NCI-H345 treated with DMSO at 0.1 percent for 48 hours (cell line): ENCODE data around the gene CPD.

Experiments used
- DNase-seq: peaks from one replicate; lab custom pipeline; 2025; ENCODE audit not compliant: unreplicated experiment; lab: John Stamatoyannopoulos, UW

Gene CPD

DNA sequence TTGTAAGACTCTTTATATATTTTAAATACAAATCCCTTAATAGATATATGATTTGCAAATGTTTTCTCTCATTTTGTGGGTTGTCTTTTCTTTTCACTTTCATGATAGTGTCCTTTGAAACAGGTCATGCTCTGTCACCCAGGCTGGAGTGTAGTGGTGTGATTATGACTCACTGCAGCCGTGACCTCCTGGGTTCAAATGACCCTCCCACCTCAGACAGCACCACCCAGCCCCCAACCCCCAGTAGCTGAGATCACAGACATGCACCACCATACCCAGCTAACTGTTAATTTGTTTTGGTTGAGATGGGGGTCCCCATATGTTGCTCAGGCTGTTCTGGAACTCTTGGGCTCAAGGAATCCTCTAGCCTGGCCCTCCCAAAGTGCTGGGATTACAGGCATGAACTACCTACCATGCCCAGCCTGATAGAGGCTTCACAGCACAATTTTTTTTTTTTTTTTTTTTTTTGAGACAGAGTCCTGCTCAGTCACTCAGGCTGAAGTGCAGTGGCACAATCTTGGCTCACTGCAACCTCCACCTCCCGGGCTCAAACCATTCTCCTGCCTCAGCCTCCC, 26.4 kb upstream of the CPD start:
- no peak for DNase-seq

GRCh38 chr17:30354701-30355100, 24.0 kb upstream of the CPD start:
- no peak for DNase-seq

DNA sequence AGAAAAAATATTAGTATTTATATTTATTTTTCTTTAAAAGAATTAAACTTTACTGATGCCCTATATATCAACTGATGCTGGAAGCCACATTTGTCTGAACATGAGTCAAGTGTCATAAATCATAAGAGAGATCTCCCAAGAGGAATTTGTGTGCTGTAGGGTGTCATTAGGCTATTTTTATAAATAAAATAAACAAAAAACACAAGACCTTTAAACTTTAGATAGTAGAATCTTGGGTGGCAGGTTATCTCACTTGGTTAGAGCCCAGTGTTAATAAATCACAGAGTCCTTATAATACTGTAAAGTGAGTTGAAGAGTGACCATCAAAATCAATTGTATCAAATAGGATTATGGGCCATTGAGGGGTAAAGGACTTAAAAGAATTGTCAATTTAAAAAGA, 21.3 kb upstream of the CPD start:
- no peak for DNase-seq

GRCh38 chr17:30358055-30358760, 20.5 kb upstream of the CPD start:
- no peak for DNase-seq

DNA sequence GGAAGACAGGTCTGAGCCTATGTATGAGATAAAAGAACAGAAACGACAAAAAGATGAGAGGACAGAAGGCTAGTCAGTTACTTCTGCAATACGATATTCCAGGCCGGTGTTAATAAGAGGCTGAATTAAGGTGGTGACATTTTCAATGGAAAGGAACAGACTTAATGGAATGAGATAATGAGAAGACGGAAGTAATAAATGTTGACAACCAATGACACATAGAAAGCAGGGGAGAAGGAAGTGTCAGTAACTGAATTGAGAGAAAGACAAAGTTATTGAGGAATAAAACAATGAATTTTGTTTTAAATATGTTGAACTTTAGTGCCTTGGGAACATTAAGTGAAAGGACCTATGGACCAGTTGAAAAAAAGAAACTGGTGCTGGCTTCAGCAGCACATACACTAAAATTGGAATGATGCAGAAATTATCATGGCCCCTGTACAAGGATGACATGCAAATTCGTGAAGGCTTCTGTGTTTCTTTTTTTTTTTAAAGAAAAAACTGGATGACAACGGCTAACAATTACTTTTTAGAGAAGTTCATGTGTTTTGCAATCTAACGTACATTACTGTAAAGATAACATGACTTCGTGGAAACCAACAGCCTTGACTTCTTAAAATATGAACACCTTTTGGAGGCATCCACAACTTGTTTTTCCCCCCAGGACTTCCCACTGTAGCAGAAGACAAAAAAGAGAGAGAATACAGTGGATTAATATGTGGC, 18.5 kb upstream of the CPD start:
- DNase-seq, result no peak

- DNase-seq, result no peak
Measured at GRCh38 chr17:30361766-30362279, 16.9 kb upstream of the CPD start.

GRCh38 chr17:30363715-30364202, 15.0 kb upstream of the CPD start:
- DNase-seq, result no peak

DNA sequence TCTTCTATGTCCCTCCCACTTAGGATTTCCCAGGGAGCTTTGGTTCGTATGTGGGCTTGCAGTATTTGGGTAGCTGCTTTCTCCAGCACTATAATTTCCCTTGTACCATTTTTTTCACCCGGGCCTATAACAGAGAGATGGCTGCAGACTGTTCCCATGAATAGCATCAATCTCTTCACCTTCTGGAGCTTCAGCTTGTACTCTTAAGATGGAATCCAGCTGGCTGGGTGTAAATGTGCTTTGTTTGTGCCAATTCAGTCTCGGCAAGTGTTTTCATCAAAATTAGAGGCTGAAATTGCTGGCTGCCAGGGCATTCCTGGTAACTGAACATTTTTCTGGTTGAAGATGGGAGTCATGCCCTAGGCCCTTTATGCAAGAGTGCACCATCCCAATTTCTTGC, 12.2 kb upstream of the CPD start:
- no peak for DNase-seq

DNA sequence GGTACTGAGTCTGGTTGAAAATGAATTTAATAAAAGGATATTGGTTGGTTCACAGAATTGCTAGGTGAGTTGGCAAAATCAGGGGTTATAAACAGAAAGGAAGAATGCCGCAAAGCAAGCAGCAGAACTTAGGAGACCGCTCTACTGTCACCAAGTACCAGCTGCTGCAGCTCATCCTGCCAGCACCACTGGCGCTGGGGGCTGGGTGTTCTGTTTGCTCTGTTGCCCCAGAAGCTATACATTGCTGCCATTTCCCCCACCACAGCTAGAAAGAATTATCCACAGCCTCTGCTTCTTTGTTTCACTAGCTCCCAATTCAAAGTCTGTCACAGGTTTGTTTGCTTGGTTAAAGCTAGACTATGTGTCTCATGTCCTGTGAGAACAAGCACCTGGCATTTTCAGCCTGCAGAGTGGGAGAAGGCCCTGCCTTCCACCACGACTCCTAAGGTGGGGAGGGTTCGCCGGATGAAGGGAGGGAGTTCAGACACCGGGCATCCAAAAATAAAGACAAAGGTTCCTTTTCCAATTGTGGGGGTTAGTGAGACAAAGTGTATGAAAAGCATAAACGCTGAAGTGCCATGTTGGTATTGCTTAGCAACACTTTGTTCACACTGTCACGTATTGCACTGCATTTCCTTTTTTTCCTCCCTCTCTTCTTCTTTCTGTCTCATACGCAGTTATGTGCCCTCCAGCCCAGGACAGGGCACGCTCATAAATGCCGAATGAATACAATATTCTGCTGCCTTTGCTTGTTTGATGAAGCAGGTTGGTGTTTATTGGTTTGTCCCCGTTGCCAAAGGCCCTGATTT, 9.6 kb upstream of the CPD start:
- no peak for DNase-seq

GRCh38 chr17:30369995-30370394, 8.7 kb upstream of the CPD start:
- DNase-seq, result no peak

- no peak for DNase-seq
Measured at GRCh38 chr17:30372755-30373154, 6.0 kb upstream of the CPD start.

DNA sequence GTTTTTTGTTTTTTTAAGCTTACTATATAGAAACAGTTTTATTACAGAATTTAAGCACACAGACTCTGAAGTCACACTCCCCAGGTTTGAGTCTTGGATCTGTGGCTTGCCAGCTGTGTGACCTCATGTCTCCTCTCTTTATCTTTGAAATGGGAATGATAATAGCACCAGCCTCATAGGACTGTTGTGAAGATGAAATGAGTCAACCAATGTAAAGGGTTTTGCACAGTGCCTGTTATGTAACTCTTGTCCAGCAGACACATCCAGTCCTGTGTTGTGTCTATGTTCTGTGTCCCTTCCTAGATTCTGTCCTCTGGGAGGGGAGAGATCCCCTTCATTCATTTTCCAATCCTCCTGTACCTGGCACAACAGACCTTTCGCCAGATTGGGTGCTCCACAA, 3.1 kb upstream of the CPD start:
- no peak for DNase-seq

GRCh38 chr17:30376621-30377452, 1.9 kb upstream of the CPD start:
- DNase-seq, result peak; percentile 98

DNA sequence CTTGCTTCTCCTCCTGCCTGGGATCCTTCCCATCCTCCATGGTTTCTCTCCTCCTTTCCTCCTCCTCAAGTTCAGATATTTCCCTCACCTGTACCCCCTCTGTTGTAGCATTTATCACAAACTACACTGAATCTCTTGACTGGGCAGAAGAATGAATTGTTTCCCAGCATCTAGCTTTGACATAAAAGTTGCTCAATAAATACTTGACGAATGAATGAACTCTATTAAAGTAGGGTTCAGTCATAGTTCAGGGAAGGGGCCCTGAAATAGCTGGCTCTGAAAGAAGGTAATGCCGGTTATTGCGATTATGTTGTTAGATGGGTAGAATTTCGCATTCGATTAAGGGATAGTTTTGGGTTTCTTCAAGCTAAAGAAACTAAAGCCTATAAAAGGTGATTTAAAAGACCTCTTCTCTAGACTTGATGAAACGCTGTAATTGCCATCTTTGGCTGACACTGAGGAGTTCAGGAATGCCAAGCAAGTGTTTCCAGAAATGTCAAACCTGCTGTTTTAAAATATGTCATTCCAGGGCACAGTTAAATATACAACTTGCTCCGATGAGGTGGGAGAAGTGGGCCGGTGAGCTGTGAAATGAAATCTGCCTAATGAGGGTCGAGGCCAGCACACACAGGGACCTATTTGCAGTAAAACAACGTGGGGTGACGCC, 1.0 kb upstream of the CPD start:
- DNase-seq, result no peak

DNA sequence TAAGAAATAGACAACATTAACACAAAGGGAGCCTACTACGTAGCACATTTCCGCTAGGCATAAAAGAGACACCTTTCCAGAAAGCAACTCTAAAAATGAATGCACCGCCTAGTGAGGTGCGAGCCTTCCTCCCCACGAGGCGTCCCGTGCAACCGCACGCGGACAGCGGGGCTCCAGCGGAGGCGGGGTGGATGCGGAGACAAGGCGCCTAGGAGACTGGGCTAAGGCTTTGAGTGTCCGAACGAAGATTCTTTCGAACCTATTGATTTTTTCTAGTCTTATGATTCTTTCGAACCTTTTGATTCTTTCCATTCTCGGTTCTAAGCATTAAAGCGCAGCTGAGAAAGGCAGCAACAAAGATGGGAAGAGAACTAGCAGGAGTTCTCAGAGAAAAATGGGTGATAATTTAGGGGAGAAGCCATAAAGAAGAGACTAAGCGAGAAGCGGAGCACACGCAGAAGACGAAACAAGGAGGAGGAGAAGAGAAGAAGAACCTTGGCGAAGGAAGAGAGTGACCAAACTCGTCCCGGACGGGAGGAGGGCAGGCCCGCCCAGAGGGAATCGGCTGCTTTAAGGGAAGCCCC, 394 bp upstream of the CPD start:
- DNase-seq, result no peak

DNA sequence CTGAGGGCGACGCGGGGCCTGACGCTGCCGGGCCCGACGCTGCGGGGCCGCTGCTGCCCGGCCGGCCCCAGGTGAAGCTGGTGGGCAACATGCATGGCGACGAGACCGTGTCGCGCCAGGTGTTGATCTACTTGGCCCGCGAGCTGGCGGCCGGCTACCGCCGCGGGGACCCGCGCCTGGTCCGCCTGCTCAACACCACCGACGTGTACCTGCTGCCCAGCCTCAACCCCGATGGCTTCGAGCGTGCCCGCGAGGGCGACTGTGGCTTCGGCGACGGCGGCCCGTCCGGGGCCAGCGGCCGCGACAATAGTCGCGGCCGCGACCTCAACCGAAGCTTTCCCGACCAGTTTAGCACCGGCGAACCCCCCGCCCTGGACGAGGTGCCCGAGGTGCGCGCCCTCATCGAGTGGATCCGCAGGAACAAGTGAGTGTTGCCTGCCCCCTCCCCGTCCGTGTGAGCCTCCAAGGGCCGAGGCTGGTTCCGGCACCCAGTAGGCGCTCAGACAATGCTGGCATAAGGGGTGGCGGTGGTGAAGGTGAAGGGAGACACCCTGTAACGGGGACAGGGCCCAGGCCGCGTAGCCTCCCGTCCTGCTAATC, 676 bp downstream of the CPD start:
- no peak for DNase-seq

DNA sequence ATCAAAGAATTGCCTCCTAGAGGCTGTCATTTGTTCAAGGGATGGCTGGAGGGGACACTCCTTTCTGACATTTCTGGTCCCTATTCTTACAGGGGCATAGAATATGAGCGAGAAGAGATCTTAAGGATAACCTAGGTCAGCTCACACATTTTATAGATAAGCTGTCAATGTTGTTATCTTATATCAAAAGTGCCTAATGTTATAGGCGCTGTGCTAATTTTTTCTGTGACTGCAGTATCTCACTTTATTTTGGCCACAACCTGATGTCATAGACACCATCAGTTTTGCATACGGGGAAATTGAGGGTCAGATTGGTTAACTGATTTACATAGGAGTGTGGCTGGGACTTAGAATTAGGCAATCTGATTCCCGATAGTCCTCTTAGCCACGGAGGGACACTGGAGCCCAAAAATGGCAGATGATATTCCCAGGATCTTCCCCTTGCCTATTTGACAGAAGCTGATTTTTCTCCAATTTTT, 1.2 kb downstream of the CPD start:
- DNase-seq, result no peak

DNA sequence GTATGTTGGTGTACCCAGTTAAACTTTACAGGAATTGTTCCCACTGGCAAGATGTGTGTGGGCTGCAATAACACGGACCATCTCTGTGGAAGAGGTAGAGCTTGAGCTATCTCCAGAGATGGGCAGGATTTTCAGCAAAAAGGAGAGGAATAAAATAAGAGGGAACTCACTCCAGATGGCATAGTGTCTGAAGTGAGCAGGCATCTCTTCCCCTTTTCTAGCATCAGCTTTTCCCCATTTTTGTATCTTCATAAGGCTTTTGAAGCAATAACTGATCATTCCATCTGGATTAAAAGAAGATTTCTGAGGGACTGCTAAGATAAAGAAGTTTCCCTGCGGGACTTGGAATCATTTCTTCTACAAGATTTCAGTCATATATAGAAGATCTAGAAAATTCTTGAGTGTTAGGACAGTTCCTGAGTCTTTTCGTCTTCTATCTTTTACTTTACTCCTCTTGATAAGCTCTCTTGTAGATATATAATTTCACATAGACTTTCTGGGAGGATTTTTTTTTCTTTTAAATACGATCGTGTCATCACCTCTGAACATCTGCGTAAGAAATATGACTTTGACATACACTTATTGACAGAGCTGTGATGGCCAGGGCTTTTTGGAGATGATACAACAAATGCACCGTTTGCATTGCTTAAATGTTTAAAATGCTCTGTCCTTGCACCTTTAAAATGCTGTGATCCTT, 2.1 kb downstream of the CPD start:
- DNase-seq, result no peak

GRCh38 chr17:30381340-30381659, 2.6 kb downstream of the CPD start:
- DNase-seq, result no peak
